Vagina (tissue), 2 donors: ENCODE data around the gene P3R3URF.

Source experiments
- POLR2A ChIP-seq, 2 donors: fragments of 450-650 bp; IDR thresholded peaks; one replicate each; pipeline ENCODE4 v1.6.1; 2017; ENCODE audit warnings: antibody characterized with exemption in 2 of 2, mild to moderate bottlenecking in 2 of 2, moderate library complexity in 2 of 2
- TF ChIP-seq, protein P1 (sequence below), 3 experiments: fragments of 450-650 bp in 2 of 3; fragments of 200-600 bp in 1 of 3; sonication (generic) in 1 of 3; IDR thresholded peaks; one replicate each; pipeline ENCODE4 v1.5.1; 2017 to 2019; ENCODE audit warnings: antibody characterized with exemption in 3 of 3, mild to moderate bottlenecking in 2 of 3, moderate library complexity in 2 of 3

DNA sequence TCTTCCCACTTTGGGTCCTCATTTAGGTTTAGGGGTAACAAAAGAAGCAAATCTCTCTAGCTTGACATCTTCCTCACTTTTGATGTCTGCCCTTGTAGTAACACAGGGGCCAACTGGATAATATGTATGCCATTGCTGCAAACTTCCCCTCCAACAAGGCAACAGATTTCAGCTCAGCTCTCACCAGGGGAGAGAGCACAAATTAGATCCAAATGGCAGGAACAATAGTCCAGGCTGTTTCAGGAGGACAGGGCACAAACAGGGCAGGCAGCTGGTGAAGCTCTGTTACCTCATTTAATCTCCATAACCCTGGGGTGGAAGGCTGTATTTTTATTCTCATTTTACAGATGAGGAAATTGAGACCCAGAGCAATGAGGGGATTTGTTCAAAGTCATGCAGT, 39.6 kb downstream of the P3R3URF start:
- TF ChIP-seq, protein P1, sequence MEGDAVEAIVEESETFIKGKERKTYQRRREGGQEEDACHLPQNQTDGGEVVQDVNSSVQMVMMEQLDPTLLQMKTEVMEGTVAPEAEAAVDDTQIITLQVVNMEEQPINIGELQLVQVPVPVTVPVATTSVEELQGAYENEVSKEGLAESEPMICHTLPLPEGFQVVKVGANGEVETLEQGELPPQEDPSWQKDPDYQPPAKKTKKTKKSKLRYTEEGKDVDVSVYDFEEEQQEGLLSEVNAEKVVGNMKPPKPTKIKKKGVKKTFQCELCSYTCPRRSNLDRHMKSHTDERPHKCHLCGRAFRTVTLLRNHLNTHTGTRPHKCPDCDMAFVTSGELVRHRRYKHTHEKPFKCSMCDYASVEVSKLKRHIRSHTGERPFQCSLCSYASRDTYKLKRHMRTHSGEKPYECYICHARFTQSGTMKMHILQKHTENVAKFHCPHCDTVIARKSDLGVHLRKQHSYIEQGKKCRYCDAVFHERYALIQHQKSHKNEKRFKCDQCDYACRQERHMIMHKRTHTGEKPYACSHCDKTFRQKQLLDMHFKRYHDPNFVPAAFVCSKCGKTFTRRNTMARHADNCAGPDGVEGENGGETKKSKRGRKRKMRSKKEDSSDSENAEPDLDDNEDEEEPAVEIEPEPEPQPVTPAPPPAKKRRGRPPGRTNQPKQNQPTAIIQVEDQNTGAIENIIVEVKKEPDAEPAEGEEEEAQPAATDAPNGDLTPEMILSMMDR (IDR thresholded peaks at IDR 0.05) = no peak
- TF ChIP-seq POLR2A (IDR thresholded peaks at IDR 0.05) = no peak
